ENCODE results near the gene PARVA. TPM values are rescaled to one million over a fixed set of nuclear protein-coding genes. Genes with fewer than 3 reads are reported as not detected.

The PARVA gene
- total and polyA plus RNA-seq, 4 donors = 3.1 to 11.7 (median 11.2) TPM

DNA sequence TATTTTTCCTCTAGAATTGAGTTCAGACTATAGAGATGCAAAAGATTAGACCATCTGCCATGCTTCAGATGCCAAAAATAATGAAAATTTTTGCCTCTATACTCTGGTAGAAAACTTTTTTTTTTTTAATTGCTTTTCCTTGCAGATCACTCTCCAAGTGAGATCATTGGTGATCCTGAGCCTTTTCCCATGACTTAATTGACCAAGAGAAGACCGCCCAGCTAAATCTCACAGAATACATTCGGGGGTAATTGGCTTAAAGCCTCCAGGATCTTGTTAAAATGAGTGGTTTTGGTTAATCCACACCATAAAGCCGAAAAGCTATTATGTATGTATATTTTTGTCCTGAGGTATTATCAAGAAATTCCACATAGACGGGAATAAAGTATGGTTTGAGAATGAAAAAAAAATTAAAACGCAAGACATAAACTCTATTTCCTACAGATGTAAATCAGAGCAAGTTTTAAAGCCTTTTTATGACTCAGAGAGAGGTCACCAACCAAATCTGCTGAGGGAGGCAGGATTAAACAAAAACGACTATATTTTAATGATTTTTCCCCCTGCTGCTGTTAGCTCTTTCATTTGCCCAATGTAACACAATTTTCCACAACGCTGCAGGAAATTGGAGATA lies 64.0 kb downstream of the PARVA start:
- Histone ChIP-seq H3K9me3 (ENCODE audit: control insufficient read depth in 4 of 4, low read length in 3 of 4) (no peaks in the 10 kb centered on the region), H3K4me3 (ENCODE audit: low read depth in 1 of 3, low read length in 3 of 3) (no peak overlapping the region), H3K27me3 (ENCODE audit: control insufficient read depth in 4 of 4, insufficient read depth in 4 of 4, low read length in 3 of 4) (no peaks in the 10 kb centered on the region), H3K36me3 (ENCODE audit: control insufficient read depth in 4 of 4, insufficient read depth in 3 of 4, low read depth in 1 of 4, low read length in 3 of 4) (peaks cover 0 to 1% (median 0%) of the 10 kb centered on the region in 4 donors), H3K27ac (ENCODE audit: low read depth in 1 of 2, low read length in 2 of 2) (no peak overlapping the region), H3K4me1 (ENCODE audit: control insufficient read depth in 4 of 4, insufficient read depth in 4 of 4, low read length in 3 of 4) (no peaks in the 10 kb centered on the region), H3K9ac (ENCODE audit: low read depth in 1 of 2, low read length in 2 of 2) (no peak overlapping the region)
- no peak for DNase-seq (ENCODE audit: low spot score)
- no peak for TF ChIP-seq RAD21 (IDR thresholded peaks at IDR 0.05)
- no peak for TF ChIP-seq ATF3 (IDR thresholded peaks at IDR 0.05)
- no peak for TF ChIP-seq SP1 (IDR thresholded peaks at IDR 0.05)
- TF ChIP-seq HNF4G (IDR thresholded peaks at IDR 0.05) = no peak
- TF ChIP-seq FOXA2 (IDR thresholded peaks at IDR 0.05) = no peak
- TF ChIP-seq, protein P1, sequence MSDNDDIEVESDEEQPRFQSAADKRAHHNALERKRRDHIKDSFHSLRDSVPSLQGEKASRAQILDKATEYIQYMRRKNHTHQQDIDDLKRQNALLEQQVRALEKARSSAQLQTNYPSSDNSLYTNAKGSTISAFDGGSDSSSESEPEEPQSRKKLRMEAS (IDR thresholded peaks at IDR 0.05) = no peak
- TF ChIP-seq JUND (IDR thresholded peaks at IDR 0.05) = no peak
- TF ChIP-seq YY1 (IDR thresholded peaks at IDR 0.05) = no peak
- no peak for TF ChIP-seq HNF4A (conservative IDR thresholded peaks at IDR 0.05)
- TF ChIP-seq, protein P2, sequence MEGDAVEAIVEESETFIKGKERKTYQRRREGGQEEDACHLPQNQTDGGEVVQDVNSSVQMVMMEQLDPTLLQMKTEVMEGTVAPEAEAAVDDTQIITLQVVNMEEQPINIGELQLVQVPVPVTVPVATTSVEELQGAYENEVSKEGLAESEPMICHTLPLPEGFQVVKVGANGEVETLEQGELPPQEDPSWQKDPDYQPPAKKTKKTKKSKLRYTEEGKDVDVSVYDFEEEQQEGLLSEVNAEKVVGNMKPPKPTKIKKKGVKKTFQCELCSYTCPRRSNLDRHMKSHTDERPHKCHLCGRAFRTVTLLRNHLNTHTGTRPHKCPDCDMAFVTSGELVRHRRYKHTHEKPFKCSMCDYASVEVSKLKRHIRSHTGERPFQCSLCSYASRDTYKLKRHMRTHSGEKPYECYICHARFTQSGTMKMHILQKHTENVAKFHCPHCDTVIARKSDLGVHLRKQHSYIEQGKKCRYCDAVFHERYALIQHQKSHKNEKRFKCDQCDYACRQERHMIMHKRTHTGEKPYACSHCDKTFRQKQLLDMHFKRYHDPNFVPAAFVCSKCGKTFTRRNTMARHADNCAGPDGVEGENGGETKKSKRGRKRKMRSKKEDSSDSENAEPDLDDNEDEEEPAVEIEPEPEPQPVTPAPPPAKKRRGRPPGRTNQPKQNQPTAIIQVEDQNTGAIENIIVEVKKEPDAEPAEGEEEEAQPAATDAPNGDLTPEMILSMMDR (IDR thresholded peaks at IDR 0.05; ENCODE audit: low read depth, low read length, missing input control) = no peak
- no peak for TF ChIP-seq FOXA1 (IDR thresholded peaks at IDR 0.05)
- TF ChIP-seq TAF1 (conservative IDR thresholded peaks at IDR 0.05) = no peak
- no peak for TF ChIP-seq RXRA (IDR thresholded peaks at IDR 0.05)
- TF ChIP-seq REST (IDR thresholded peaks at IDR 0.05) = no peak
- TF ChIP-seq EGR1 (IDR thresholded peaks at IDR 0.05; ENCODE audit: low read depth in 2 of 2) = no peak
- TF ChIP-seq, protein P3, sequence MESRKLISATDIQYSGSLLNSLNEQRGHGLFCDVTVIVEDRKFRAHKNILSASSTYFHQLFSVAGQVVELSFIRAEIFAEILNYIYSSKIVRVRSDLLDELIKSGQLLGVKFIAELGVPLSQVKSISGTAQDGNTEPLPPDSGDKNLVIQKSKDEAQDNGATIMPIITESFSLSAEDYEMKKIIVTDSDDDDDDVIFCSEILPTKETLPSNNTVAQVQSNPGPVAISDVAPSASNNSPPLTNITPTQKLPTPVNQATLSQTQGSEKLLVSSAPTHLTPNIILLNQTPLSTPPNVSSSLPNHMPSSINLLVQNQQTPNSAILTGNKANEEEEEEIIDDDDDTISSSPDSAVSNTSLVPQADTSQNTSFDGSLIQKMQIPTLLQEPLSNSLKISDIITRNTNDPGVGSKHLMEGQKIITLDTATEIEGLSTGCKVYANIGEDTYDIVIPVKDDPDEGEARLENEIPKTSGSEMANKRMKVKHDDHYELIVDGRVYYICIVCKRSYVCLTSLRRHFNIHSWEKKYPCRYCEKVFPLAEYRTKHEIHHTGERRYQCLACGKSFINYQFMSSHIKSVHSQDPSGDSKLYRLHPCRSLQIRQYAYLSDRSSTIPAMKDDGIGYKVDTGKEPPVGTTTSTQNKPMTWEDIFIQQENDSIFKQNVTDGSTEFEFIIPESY (IDR thresholded peaks at IDR 0.05) = no peak
- no peak for TF ChIP-seq NR2F2 (IDR thresholded peaks at IDR 0.05)
- WGBS = 85% methylated on average over 7 of the region's 7 CpGs

All from liver (tissue), 9 donors.